Measurements from ENCODE around the gene KMO.

KMO gene

GRCh38 chr1:241592273-241592958, 60.2 kb downstream of the KMO start:
- Histone ChIP-seq H3K27ac (ENCODE audit: low read depth, low read length) (no peak overlapping the region), H3K4me3 (ENCODE audit: low read length) (no peak overlapping the region), H3K4me2 (ENCODE audit: low read length) (no peak overlapping the region), H3K27me3 (ENCODE audit: control insufficient read depth, low read length) (no peaks in the 10 kb centered on the region), H3F3A (ENCODE audit: control insufficient read depth, insufficient read depth) (no peaks in the 10 kb centered on the region), H3K9me3 (ENCODE audit: control insufficient read depth, insufficient read depth, low read length) (no peaks in the 10 kb centered on the region), H3K9me2 (replicated peaks; ENCODE audit: control insufficient read depth, low read length) (no peaks in the 10 kb centered on the region), H3K4me1 (ENCODE audit: control insufficient read depth, low read length) (peaks cover 17% of the 10 kb centered on the region), H4K20me1 (ENCODE audit: control insufficient read depth, insufficient read depth, low read depth, low read length) (no peaks in the 10 kb centered on the region), H3K36me3 (ENCODE audit: control insufficient read depth, low read length) (peaks cover 3% of the 10 kb centered on the region; the same call in 1 of the 2 replicates), H3K79me2 (ENCODE audit: control insufficient read depth, low read length) (no peaks in the 10 kb centered on the region)
- TF ChIP-seq, protein P1, sequence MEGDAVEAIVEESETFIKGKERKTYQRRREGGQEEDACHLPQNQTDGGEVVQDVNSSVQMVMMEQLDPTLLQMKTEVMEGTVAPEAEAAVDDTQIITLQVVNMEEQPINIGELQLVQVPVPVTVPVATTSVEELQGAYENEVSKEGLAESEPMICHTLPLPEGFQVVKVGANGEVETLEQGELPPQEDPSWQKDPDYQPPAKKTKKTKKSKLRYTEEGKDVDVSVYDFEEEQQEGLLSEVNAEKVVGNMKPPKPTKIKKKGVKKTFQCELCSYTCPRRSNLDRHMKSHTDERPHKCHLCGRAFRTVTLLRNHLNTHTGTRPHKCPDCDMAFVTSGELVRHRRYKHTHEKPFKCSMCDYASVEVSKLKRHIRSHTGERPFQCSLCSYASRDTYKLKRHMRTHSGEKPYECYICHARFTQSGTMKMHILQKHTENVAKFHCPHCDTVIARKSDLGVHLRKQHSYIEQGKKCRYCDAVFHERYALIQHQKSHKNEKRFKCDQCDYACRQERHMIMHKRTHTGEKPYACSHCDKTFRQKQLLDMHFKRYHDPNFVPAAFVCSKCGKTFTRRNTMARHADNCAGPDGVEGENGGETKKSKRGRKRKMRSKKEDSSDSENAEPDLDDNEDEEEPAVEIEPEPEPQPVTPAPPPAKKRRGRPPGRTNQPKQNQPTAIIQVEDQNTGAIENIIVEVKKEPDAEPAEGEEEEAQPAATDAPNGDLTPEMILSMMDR (IDR thresholded peaks at IDR 0.05; ENCODE audit: low read depth, low read length, poor library complexity, severe bottlenecking), result no peak
- no peak for TF ChIP-seq EZH2phosphoT487 (IDR thresholded peaks at IDR 0.05; ENCODE audit: borderline replicate concordance, low read length)

GRCh38 chr1:241593186-241593585, 61.0 kb downstream of the KMO start:
- Histone ChIP-seq H3K27me3 (ENCODE audit: control insufficient read depth, low read length) (no peaks in the 10 kb centered on the region), H3F3A (ENCODE audit: control insufficient read depth, insufficient read depth) (no peaks in the 10 kb centered on the region), H4K20me1 (ENCODE audit: control insufficient read depth, insufficient read depth, low read depth, low read length) (no peaks in the 10 kb centered on the region), H3K36me3 (ENCODE audit: control insufficient read depth, low read length) (peaks cover 3% of the 10 kb centered on the region; the same call in 1 of the 2 replicates), H3K9me2 (replicated peaks; ENCODE audit: control insufficient read depth, low read length) (no peaks in the 10 kb centered on the region), H3K27ac (ENCODE audit: low read depth, low read length) (no peak overlapping the region), H3K4me1 (ENCODE audit: control insufficient read depth, low read length) (peaks cover 25% of the 10 kb centered on the region), H3K4me2 (ENCODE audit: low read length) (no peak overlapping the region), H3K4me3 (ENCODE audit: low read length) (no peak overlapping the region), H3K79me2 (ENCODE audit: control insufficient read depth, low read length) (no peaks in the 10 kb centered on the region), H3K9me3 (ENCODE audit: control insufficient read depth, insufficient read depth, low read length) (no peaks in the 10 kb centered on the region)
- no peak for TF ChIP-seq EZH2phosphoT487 (IDR thresholded peaks at IDR 0.05; ENCODE audit: borderline replicate concordance, low read length)
- TF ChIP-seq, protein P1 (IDR thresholded peaks at IDR 0.05; ENCODE audit: low read depth, low read length, poor library complexity, severe bottlenecking), result no peak

DNA sequence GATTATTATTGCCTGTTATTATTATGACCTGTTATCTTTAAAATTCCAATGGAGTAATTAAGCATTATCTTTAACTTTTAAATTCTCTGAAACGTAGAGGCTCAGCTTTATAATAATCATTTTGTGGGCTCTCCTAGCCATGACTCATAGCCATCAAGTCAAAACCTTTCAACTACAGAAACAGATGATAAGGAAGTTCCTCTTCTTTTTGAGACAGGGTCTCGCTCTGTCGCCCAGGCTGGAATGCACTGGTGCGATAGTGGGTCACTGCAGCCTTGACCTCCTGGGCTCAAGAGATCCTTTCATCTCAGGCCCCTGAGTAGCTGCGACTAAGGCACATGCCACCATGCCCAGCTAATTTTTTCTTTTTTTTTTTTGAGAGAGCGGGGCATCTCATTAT, 64.5 kb downstream of the KMO start:
- Histone ChIP-seq H3K4me3 (ENCODE audit: low read length) (peak overlapping the region; percentile 22), H3K9me2 (replicated peaks; ENCODE audit: control insufficient read depth, low read length) (no peaks in the 10 kb centered on the region), H3K27ac (ENCODE audit: low read depth, low read length) (no peak overlapping the region), H3K36me3 (ENCODE audit: control insufficient read depth, low read length) (peaks cover 3% of the 10 kb centered on the region; the same call in 1 of the 2 replicates), H3K9me3 (ENCODE audit: control insufficient read depth, insufficient read depth, low read length) (no peaks in the 10 kb centered on the region), H3K27me3 (ENCODE audit: control insufficient read depth, low read length) (no peaks in the 10 kb centered on the region), H3K4me1 (ENCODE audit: control insufficient read depth, low read length) (peaks cover 48% of the 10 kb centered on the region), H3K4me2 (ENCODE audit: low read length) (peak overlapping the region; percentile 39), H4K20me1 (ENCODE audit: control insufficient read depth, insufficient read depth, low read depth, low read length) (no peaks in the 10 kb centered on the region), H3K79me2 (ENCODE audit: control insufficient read depth, low read length) (no peaks in the 10 kb centered on the region), H3F3A (ENCODE audit: control insufficient read depth, insufficient read depth) (no peaks in the 10 kb centered on the region)
- no peak for TF ChIP-seq EZH2phosphoT487 (IDR thresholded peaks at IDR 0.05; ENCODE audit: borderline replicate concordance, low read length)
- TF ChIP-seq, protein P1 (IDR thresholded peaks at IDR 0.05; ENCODE audit: low read depth, low read length, poor library complexity, severe bottlenecking), result no peak
